Fibroblast of mammary gland (primary cell): Measurements from ENCODE around the gene SECISBP2L.
"Not testable (repeated sequence)": the region's sequence is repeated elsewhere in the genome, so short reads cannot be mapped to it uniquely, and the experiment has no call there.

ENCODE experiments used
- DNase-seq: peaks from one replicate; pipeline ENCODE4 v3.0.0-alpha.2; 2010; ENCODE audit warnings: low read depth
- H3K4me3 ChIP-seq: 2 replicates; pipeline ENCODE4 v1.5.1; 2011; ENCODE audit warnings: low read depth, mild to moderate bottlenecking, low read length, moderate library complexity; ENCODE audit not compliant: control insufficient read depth
- CTCF ChIP-seq: conservative IDR thresholded peaks from 2 replicates; pipeline ENCODE4 v1.5.1; 2011; ENCODE audit warnings: low read depth, low read length, inconsistent platforms; ENCODE audit not compliant: control insufficient read depth, insufficient read depth

SECISBP2L gene

GRCh38 chr15:48978638-48979037 lies 67.6 kb downstream of the SECISBP2L start:
- TF ChIP-seq CTCF: no peak
- no peak overlapping the region for H3K4me3 ChIP-seq
- DNase-seq: no peak

- no peak for DNase-seq
- no peak for TF ChIP-seq CTCF
- no peak overlapping the region for H3K4me3 ChIP-seq
These were observed 69.7 kb downstream of the SECISBP2L start for GRCh38 chr15:48976444-48977088.

- DNase-seq: peak; percentile 72
- TF ChIP-seq CTCF: peak; percentile 30
- peak overlapping the region; percentile 48 for H3K4me3 ChIP-seq
These were observed 70.5 kb downstream of the SECISBP2L start for GRCh38 chr15:48975472-48976419.

GRCh38 chr15:48974882-48975281 lies 71.4 kb downstream of the SECISBP2L start:
- no peak overlapping the region for H3K4me3 ChIP-seq
- no peak for DNase-seq
- peak; percentile 2 for TF ChIP-seq CTCF

DNA sequence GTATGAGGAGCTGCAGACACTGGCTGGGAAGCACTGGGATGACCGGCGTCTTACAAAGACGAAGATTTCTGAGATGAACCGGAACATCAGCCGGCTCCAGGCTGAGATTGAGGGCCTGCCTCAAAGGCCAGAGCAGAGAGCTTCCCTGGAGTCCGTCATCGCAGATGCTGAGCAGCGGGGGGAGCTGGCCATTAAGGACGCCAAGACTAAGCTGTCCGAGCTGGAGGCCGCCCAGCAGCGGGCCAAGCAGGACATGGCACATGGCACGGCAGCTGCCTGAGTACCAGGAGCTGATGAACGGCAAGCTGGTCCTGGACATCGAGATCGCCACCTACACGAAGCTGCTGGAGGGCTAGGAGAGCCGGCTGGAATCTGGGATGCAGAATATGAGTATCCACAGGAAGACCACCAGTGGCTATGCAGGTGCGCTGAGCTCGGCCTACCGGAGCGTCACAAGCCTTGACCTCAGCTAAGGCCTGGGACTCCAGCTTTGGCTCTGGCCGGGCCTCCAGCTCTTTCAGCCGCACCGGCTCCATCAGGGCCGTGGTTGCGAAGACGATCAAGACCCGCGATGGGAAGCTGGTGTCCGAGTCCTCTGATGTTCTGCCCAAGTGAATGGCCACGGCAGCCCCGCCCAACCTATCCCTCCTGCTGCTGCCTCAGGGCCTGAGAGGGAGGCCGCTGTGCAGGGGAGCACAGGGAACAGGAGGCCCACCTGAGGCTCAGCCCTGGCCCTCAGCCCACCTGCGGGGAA lies 73.3 kb downstream of the SECISBP2L start:
- H3K4me3 ChIP-seq: no peak overlapping the region
- no peak for DNase-seq
- no peak for TF ChIP-seq CTCF

DNA sequence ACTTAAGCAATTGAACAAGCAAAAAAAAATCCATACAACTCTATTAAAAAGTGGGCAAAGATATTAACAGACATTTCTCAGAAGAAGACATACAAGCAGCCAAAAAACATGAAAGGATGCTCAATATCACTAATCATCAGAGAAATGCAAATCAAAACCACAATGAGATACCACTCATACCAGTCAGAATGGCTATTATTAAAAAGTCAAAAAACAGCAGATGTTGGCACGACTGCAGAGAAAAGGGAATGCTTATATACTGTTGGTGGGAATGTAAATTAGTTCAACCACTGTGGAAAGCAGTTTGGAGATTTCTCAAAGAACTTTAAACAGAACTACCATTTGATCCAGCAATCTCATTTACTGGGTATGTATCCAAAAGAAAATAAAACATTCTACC lies 75.3 kb downstream of the SECISBP2L start:
- not testable (repeated sequence) for DNase-seq, H3K4me3 ChIP-seq
